GM21526 (cell line): ENCODE data around the gene BBS12.
"Not testable (repeated sequence)": the region's sequence is repeated elsewhere in the genome, so short reads cannot be mapped to it uniquely, and the experiment has no call there.

Experiments used
- ATAC-seq: cut with Tn5 transposase; IDR thresholded peaks from one replicate; pipeline ENCODE4 v1.9.1; 2021; ENCODE audit warnings: moderate library complexity; ENCODE audit not compliant: unreplicated experiment, low FRiP score

BBS12 gene

DNA sequence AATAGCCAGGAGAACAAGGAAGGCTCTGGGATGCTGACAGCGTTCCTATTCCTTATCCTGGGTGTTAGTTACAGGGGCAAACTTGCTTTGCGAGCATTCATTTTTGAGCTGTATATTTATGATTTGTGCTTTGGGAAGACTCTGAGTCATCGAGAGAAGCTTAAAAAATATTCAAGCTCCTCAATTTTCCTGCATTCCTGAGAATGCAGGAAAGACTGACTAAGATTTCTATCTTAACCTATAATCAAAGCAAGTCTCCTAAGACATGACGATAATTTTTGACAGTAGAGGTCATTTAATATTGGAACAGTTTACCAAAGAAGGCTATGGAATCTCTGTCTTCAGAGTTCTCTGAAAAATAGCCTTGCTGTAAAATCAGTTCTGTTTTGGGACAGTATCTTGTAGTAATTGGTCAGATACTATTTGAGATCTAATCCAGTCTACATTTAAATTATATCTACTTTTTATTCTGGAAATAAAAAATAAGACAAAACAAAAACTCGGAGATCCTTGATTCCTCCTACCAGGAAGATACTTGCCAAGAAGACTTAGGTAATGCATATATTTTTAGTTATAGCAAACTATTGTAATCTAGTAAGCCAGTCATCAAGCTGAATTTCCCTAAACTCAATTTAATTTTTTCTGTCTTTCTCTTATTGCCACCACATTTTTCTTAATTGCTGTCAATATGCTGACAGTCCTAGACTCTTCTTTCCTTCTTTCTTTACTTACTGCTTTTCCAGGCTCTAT is 31.7 kb downstream of the BBS12 start:
- no peak for ATAC-seq

DNA sequence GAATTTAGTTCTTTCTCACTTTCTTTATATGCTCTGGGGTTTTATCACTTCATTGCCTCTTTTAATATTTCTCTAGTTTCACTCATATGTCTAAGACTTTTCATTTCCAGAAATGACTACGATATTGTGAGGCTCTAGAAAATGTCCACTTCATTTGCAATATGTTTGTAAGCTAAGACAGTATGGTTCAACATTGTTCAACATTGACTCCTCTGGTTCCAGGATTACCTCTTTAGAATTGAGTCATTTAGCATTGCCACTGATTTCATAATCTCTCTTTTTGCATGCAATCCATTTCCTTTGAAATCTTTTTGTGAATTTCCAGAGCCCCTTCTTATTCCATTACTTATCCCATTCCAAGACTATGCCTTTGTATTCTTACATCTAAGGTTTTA is 32.3 kb downstream of the BBS12 start:
- peak; percentile 87 for ATAC-seq

DNA sequence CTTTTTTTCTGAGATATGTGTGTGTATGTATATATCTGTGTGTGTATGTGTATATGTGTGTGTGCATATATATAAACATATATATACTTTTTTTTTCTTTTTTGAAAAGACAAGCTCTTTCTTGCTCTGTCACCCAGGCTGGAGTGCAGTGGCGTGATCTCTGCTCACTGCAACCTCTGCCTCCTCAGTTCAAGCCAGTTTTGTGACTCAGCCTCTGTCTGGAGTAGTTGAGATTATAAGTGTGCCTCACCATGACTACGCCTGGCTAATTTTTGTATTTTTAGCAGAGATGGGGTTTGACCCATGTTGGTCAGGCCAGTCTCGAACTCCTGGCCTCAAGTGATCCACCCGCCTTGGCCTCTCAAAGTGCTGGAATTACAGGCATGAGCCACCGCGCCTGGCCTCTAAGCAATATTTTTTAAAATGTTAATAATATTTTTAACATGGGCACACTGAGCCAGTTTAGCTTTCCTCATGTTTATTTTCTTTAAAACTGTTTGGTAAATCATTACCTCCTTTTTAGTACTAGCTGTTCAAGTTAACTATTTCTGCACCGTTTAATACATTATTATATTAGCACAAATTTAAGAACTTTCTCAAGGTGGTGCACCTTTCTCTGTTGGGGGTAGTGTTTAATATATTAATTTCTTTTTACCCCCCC is 33.3 kb downstream of the BBS12 start:
- no peak for ATAC-seq

DNA sequence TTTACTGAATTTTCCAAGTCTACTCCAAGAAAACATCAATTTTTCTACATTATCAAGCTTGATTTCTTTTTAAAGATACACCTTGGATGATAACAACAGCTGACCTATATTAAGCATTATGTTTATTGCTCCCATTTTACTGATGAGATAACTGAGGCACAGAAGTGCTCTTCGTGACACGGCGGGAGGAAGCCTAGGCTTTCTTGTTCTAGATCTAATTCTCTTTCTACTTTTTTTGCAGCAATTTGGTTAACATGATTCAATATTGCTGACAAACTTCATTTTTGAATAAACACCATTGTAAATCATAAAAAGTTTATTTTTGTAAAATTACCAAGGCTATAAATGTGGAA is 33.8 kb downstream of the BBS12 start:
- no peak for ATAC-seq

DNA sequence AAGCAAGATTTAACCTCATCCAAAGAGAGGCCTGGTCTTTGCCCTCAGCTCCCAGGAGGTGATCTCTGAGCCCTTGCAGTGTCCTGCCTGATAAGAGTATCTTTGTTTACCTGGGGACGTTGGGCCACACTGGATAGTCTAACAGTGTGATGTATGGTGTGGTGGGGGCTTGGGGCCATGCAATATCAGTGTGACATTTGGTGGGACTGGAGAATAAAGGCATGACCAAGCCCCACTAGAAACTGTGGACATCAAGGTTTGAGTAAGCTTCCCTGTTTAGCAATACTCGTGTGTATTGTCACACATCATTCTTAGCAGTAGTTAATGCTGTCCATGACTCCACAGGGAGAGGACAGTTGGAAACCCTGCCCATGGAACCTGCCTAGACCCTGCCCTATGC is 34.4 kb downstream of the BBS12 start:
- no peak for ATAC-seq

DNA sequence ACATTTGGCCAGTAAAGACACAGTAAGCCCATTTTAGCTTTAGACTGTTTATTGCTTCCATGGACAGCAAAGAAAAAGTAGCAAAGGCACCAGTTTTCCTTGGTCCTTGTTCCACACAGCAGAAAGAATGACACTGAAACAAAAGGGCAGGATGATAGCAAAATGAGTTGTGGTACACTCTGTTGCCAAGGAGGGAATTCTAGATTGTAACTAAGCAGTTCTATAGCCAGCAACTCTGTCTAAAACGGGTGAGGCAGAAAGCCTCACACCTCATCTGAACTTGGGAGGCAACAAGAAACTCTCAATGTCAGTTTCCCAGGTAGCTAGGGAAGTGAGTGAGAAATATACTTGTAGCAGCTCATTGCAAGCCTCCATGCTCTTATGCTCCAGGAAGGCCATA is 39.2 kb downstream of the BBS12 start:
- no peak for ATAC-seq

DNA sequence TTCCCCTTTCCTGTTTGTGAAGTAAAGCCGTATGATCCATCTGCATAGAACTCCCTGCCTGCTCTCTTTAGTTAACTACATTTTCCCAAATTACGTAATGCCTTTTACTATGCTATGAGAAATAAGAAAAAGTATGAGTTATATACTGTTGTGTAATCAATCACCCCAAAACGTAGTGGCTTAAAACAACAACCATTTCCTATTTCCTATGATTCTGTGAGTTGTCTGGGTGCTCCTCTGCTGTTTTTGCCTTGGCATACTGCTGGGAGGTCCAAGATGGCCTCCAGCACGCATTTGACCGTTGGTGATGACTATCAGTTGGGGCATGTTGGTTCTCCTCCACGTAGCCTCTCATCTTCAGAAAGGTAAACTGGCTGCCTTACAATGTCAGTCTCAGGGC is 39.8 kb downstream of the BBS12 start:
- no peak for ATAC-seq

DNA sequence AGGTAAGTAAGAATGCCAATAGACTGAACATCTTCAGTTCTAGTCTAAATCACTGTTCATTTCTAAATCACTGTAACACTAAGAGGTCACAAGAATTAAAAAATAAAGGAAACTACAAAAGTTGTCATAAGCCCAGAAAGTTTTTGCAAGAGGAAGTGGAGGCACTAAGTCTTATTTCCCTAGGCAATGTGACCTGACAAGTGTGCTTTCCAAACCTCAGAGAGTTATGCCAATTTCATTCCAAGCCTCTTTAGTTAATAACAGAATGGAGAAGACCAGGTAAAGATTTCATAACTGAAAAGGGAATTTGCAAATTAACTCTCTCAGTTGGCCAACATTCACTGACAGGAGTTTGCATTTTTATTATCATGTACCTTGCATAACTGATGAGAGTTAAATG is 40.5 kb downstream of the BBS12 start:
- no peak for ATAC-seq

DNA sequence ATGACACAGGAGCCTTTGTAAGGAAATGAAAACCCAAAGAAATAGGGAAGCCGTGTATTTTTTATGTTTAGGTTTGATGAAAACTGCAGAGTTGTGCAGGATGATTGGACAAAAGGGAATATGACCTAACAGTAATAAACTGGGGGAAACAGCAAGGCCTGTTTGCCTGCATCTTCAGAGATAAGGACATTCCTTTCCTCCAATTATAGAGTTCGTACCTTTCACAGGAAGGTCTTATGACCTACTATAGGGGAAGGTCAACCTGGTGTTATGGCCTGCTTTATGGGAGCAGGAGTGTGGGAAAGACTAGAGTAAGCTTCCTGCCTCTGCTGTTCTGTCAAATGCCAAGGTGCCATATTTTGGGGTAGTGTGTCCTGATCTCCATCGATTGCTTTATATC is 42.5 kb downstream of the BBS12 start:
- ATAC-seq: no peak

DNA sequence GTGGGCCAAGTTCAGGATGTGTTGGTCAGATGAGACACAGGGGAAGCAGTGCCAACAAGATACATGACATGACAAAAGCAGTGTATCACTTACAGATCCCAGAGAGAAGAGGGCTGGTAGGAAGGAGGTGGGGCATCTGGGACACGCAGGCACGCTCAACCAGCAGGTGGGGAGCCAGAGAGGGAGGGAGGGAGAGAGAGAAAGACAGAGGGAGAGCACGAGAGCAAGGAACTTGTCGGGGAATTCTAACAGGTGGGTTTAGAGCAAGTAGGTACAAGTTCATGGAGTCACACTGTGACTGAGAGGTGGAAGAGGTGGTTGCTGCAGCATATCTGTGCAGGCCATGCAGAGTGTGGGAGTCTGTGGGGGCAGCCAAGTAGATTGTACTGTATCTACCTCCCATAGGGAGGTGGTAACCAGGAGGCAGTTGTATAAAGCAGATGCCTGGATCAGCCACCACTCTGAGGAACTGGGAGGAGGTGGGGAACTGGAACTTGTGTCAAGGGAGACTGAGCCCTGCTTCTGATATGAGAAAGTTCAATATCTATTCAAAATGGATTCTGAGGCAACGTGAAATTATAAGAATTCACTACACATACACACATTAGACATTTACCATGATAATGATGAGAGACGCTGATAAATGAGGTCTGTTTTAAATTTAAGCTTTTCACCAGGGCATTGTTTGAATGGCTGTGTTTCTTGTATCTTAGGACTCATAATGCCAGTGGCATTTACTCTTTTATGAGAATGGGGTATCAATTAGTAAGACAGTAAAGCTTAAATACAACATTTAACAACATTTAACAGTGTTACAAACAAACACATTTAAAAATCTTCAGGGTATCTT is 43.7 kb downstream of the BBS12 start:
- no peak for ATAC-seq

DNA sequence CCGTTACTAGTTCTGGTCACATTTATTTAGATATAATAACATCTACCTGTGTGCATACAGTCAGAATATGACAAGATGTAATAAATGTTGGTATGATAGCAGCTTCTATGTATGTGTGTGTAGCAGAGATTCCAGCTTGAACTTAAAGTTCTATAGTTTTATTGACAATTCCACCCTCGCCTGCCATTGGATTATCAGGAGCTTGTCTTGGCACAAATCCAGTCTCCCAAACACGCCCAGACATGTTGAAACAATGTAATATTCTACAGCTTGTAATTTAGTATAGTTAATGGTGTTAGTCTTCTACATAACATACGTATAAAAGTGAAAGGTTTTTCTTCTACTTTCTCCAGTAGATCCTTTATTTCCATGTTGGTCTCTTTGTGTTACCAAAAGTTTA is 44.4 kb downstream of the BBS12 start:
- ATAC-seq: no peak

DNA sequence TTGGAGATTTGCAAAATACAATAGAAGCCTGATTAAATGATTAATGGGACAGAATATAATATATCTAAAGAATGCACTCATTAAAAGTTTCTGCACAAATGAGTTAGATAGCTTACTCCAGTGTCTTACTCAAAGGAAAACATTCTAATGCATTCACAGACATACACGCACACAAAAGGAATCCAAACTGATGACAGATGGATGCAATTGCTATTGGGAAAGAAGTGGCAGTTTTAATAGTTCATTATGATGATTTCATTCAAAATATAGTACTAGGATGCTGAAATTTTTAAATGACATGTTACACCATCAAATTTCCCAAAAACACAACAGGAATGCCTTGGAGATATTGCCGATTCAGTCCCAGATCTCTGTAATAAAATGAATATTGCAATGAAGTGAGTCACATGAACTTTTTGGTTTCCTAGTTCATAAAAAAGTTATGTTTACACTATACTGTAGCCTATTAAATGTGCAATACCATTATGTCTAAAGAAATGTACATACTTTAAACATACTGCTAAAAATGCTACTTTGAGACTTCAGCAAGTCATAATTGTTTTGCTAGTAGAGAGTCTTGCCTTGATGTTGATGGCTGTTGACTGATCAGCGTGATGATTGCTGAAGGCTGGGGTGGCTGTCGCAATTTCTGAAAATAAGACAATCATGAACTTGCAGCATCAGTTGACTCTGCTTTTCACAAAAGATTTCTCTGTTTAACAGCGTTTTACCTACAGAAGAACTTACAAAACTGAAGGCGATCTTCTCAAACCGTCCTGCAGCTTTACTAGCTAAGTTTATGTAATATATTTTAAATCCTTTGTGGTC is 45.6 kb downstream of the BBS12 start:
- no peak for ATAC-seq

DNA sequence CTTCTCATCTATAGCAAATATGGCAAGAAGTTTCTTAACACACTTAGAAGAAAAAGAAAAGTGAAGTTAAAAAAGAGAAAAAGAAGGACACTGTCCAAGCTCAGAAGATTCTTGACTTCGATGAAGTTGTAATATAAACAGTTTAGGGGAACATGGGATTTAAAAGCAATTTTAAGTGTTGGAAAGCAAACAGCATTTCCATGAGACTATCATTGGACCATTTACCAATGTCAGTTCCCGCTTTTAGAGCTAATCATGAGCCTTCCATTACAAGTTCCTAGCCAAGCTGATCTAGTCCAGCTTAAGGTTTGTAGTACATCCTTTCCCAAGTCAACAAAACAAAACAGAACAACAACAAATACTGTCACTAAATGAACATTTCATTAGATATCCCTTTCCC is 49.0 kb downstream of the BBS12 start:
- no peak for ATAC-seq

DNA sequence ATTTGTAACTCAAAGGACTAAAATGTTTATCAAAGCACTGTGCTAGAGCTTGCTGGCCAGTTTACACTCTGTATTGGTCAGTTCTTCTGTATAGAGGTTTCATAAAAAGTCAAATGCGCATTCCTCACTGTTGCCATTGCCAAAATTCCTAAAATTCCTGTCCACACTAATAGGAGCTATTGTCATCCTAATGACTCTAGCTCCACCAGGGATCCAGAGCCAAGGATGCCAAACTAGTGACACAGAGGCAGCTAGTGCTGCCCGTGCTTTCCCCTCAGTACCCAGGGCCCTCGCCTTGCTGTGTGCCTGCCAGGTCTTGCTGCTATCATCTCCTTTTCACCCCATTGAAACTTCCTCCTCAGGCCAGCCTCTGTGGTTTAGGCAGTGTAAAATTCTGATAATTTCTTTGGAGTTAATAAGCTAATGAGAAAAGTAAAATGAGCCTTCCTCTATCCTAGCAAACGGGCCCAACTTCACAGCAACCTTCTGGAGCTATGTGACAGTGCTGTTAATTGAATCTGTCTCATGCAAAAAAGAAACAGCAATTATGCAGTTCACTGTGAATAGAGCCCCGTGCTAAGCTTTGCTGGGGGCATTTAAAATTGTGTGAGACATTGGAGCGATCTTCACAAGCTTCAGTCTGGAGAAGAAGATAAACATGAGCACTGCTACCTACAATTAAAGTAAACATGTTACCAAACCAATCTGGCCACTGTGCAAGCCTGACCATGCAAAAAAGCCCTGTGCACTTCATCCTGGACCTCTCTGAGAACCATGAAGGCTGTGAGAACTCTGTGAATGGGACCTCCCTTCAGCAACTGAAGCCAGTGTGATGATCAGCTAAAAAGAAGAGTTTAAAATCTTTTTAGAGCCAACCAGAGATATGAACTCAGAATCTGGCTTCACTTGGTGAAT is 51.1 kb downstream of the BBS12 start:
- ATAC-seq: no peak

DNA sequence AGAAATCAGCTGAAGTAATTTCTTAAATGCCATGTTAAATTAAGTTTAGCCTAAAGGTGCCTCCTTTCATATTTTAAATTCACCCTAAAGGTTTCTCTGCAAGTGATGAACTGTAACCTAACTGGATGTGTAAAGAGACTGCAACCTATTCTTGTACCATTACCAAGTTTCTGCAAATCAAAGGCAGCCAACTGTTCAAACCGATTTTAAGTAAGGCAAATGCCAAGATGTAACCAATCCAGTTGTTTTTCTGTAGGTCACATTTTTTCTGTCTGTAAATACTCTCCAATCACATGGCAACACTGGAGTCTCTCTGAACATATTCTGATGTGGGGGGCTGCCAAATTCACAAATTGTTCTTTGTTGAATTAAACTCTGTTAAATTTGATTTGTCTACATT is 51.8 kb downstream of the BBS12 start:
- ATAC-seq: no peak

DNA sequence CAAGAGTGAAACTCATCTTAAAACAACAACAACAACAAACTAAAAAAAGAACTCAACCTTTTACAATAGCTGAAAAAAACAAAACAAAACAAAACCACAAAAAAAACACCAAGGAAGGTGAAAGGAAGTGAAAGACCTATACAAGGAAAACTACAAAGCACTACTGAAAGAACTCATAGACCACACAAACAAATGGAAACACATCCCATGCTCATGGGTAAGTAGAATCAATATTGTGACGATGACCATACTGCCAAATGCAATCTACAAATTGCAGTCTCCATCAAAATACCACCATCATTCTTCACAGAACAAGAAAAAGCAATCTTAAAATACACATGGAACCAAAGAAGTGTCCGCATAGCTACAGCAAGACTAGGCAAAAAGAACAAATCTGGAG is 52.6 kb downstream of the BBS12 start:
- ATAC-seq: no peak

DNA sequence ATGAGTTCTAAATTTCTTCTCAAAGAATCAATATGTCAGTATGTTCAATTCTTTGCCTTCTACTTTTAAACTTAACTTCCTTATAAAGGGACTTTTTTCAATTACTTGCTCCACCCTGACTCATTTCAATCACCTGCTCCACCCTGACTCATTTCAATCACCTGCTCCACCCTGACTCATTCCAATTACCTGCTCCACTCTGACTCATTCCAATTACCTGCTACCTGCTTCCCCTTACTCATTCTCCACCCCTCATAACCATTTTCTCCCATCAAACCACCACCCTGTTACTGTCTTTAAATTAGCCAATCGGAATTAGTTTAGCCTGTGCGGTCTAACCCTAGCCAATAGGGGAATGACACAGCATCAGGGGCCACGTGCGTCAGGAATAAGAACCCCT is 53.8 kb downstream of the BBS12 start:
- not testable (repeated sequence) for ATAC-seq

DNA sequence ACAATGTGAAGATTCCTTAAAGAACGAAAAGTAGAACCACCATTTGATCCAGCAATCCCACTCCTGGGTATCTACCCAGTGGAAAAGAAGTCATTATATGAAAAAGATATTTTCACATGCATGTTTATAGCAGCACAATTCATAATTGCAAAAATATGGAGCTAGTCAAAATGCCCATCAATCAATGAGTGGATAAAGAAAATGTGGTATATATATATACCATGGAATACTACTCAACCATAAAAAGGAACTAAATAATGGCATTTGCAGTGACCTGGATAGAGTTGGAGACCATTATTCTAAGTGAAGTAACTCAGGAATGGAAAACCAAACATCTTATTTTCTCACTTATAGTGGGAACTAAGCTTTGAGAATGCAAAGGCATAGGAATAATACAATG is 54.4 kb downstream of the BBS12 start:
- not testable (repeated sequence) for ATAC-seq

DNA sequence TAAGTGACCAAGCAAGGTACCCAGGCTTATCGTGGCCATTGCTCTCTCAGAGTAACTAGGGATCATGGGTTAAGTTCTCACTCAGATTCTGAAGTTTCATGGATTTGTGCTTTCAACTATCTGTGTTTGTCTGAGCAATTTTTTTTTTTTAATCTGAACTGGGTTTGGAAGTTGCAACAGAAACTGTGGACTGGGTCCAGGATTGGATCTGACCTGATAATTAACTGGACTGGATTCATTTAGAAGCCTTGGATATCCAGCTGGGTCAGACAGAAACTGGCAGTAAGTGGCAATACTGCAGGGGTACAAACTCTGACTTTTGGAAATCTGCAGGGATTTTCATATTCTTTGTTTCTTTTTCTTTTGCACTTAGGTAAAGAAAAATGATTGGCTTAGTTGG is 55.4 kb downstream of the BBS12 start:
- ATAC-seq: no peak

DNA sequence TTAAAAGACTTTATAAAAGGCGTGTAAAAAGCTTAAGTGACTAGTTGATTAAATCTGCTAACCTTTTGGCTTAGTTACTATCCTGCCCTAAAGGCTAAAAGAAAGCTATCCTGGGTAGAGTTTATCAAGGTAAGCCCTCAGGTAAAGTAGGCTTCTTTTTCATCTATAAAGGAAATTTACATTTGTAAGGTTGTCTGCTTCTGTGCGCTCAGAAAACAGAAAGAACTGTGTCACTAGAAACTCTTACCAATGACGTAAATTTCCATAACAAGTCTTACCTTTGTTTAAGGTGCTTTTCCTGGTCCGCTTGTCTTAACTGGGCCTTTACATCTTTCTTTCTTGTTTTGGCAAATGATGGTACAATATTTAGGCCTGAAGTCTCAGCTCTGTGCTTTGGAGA is 56.4 kb downstream of the BBS12 start:
- ATAC-seq: no peak
